Panc1 (cell line): ENCODE data around the gene SULT4A1.

Experiments
- CTCF ChIP-seq: fragments of 450-650 bp; IDR thresholded peaks from 2 replicates; pipeline ENCODE4 v1.5.1; 2017; ENCODE audit warnings: mild to moderate bottlenecking
- POLR2AphosphoS5 ChIP-seq: IDR thresholded peaks from 2 replicates; pipeline ENCODE4 v1.6.1; 2012; ENCODE audit warnings: mild to moderate bottlenecking, low read depth, low read length, moderate library complexity
- REST ChIP-seq, 2 experiments: IDR thresholded peaks; 2 replicates each; pipeline ENCODE4 v1.6.1; 2011 to 2012; ENCODE audit warnings: low read depth in 2 of 2, control low read depth in 1 of 2, low read length in 1 of 2, mild to moderate bottlenecking in 1 of 2, moderate library complexity in 1 of 2; ENCODE audit not compliant: insufficient read depth in 1 of 2

GRCh38 chr22:43850529-43850928, 11.8 kb downstream of the SULT4A1 start:
- TF ChIP-seq CTCF (no peak), POLR2AphosphoS5 (no peak), REST (IDR thresholded peaks at IDR 0.05; ENCODE audit: insufficient read depth in 1 of 2, low read depth in 2 of 2, low read length in 1 of 2) (no peak)
